Measurements from ENCODE around the gene TPRG1L. TPM values are rescaled to one million over a fixed set of nuclear protein-coding genes. Genes with fewer than 3 reads are reported as not detected.
A peak's percentile ranks its signal among the peaks of the same experiment; 100 is the strongest.

Gene TPRG1L
- total RNA-seq, 2 donors from 2014 or later, result 8.9 to 10.4 TPM

DNA sequence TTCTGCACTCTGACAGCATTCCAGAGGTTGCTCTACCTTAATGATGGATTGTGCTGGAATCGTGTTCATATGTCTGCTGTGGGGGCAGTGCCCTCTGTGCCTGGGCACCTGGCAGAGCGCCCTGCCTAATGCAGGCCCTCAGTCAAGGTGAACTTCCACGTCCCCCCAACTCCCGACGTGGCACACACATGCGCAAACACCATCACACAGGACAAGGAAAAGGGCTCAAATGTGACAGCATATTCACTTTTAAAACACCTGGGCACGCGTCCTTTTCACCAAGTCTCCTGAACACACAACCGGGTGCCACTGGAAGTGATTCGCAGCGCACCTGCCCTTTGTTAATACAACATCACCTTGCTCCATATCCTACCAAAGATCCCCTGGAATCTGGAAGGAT, 11.7 kb downstream of the TPRG1L start:
- Mint-ChIP-seq H3K9me3 (no peaks in the 10 kb centered on the region), H3K36me3 (ENCODE audit: low read depth) (peaks cover 69% of the 10 kb centered on the region), H3K27ac (no peak overlapping the region), H3K27me3 (no peaks in the 10 kb centered on the region), H3K4me3 (no peak overlapping the region), H3K4me1 (no peaks in the 10 kb centered on the region)
- no peak for ATAC-seq (replicated peaks)

DNA sequence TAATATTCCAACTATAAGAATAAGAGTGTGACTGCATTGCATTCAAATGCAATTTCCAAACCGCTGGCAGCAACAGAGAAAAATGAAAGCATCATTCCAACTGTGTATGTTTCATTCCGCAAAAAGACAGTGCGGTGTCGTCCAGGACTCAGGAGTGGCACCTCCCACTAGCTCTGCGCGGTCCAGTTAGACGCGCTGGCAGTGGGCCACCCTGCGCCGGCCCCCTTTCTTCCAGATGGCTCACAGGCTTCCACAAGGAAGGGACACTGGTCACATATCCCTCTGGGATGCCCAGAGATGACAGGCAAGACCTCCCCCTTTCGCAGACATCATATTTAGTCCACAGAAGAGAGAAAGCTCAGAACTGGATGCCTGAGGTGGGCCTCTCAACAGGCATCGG, 13.2 kb downstream of the TPRG1L start:
- H3K36me3 Mint-ChIP-seq (ENCODE audit: low read depth), result peaks cover 78% of the 10 kb centered on the region
- H3K4me3 Mint-ChIP-seq, result no peak overlapping the region
- no peaks in the 10 kb centered on the region for H3K4me1 Mint-ChIP-seq
- no peaks in the 10 kb centered on the region for H3K9me3 Mint-ChIP-seq
- no peak for ATAC-seq (replicated peaks)
- H3K27ac Mint-ChIP-seq, result no peak overlapping the region
- no peaks in the 10 kb centered on the region for H3K27me3 Mint-ChIP-seq

DNA sequence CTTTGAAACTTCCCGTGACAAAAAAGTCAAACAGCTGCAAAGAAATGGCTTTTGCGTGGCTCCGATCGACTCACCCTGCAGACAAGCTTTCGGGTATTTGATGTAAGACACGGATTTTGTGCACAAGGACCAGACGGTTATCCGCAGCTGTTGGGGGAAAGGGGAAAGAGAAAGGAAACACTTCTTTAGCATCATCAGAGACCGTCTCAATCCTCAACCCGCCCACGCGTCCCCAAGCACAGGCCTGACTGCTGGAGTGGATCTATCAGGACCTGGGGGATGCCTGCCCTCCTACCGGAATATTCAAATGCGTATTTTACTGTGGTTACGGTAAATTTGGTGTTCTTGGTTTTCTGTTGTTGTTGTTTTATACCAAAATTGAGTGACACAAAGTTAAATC, 13.9 kb downstream of the TPRG1L start:
- no peak overlapping the region for H3K4me3 Mint-ChIP-seq
- no peaks in the 10 kb centered on the region for H3K4me1 Mint-ChIP-seq
- no peak for ATAC-seq (replicated peaks)
- H3K36me3 Mint-ChIP-seq (ENCODE audit: low read depth), result peaks cover 74% of the 10 kb centered on the region
- no peaks in the 10 kb centered on the region for H3K9me3 Mint-ChIP-seq
- no peaks in the 10 kb centered on the region for H3K27me3 Mint-ChIP-seq
- no peak overlapping the region for H3K27ac Mint-ChIP-seq

DNA sequence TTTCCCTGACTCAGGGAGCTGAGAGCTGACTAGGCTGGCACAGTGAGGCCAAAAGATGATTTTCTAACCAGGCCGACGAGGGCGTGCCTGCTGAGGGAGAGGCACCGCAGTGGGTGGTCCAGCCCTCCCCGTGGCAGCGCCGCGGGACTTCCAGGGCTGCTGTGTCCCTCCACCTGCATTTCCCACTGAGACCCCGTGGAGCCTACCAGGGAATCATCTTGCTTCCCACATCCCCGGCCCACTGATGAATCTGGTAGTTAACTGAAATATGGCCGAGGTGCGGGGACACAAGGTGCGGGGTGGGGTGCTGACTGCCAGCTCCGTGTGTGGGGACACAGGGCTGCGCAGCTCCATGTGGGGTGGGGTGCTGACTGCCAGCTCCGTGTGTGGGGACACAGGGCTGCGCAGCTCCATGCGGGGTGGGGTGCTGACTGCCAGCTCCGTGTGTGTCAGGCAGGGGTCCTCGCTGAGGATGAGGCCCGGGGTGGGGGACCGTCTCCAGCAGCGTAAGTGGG, 14.6 kb downstream of the TPRG1L start:
- H3K4me3 Mint-ChIP-seq, result no peak overlapping the region
- no peak overlapping the region for H3K27ac Mint-ChIP-seq
- H3K4me1 Mint-ChIP-seq, result no peaks in the 10 kb centered on the region
- no peaks in the 10 kb centered on the region for H3K9me3 Mint-ChIP-seq
- no peak for ATAC-seq (replicated peaks)
- no peaks in the 10 kb centered on the region for H3K27me3 Mint-ChIP-seq
- peaks cover 71% of the 10 kb centered on the region for H3K36me3 Mint-ChIP-seq (ENCODE audit: low read depth)

DNA sequence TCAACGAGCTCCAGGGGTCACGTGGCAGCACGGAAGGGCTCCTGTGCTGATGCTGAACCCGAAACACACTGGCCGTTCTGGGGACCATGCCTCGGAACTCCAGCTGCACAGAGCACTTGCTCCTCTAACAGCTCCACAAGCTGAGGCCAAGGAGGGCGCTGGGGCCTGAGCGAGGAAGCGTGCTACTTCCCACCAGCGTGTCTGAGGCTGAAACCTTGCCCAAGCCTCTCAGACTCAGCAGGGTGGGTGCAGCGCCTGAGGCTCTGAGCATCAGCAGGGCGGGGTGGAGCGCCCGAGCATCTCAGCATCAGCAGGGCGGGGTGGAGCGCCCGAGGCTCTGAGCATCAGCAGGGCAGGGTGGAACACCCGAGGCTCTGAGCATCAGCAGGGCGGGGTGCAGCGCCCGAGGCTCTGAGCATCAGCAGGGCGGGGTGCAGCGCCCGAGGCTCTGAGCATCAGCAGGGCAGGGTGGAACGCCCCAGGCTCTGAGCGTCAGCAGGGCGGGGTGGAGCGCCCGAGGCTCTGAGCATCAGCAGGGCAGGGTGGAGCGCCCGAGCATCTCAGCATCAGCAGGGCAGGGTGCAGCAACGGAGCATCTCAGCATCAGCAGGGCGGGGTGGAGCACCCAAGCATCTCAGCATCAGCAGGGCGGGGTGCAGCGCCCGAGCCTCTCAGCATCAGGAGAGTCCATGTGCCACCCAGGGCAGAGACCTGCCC, 15.5 kb downstream of the TPRG1L start:
- H3K36me3 Mint-ChIP-seq (ENCODE audit: low read depth), result peaks cover 71% of the 10 kb centered on the region

DNA sequence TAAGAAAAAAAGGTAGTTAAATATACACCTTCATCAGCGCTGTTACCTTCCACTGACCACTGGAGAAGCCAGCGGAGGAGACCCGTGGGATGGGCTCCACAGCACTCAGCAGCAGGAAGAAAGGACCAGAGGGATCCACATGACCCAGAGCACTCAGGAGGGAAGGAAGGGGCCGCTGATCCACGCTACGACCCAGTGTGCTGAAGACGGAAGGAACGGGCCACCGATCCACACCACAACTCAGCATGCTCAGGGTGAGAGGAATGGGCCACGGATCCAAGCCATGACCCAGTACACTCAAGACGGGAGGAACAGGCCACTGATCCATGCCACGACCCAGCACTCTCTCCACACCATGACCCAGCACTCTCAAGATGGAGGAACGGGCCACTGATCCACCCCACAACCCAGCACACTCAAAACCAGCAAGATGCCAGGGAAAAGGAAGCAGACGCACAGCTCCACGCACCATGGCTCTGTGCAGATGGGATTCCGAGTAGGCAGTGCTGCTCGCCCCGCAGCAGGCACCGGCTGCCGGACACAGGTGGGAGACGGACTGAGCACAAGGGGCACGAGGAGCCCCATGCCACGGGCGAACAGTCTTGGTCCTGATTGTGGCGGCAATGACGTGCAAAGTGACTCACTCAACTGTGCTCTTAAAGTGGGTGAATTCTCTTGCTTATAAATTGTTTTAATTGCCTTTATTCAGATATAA, 16.4 kb downstream of the TPRG1L start:
- no peaks in the 10 kb centered on the region for H3K4me1 Mint-ChIP-seq
- no peak overlapping the region for H3K4me3 Mint-ChIP-seq
- H3K27ac Mint-ChIP-seq, result no peak overlapping the region
- ATAC-seq (replicated peaks), result no peak
- H3K27me3 Mint-ChIP-seq, result no peaks in the 10 kb centered on the region
- no peaks in the 10 kb centered on the region for H3K9me3 Mint-ChIP-seq
- H3K36me3 Mint-ChIP-seq (ENCODE audit: low read depth), result peaks cover 70% of the 10 kb centered on the region

More for the DNA sequence above, 15.5 kb downstream of the TPRG1L start:
- H3K9me3 Mint-ChIP-seq, result no peaks in the 10 kb centered on the region
- no peak overlapping the region for H3K4me3 Mint-ChIP-seq
- no peak for ATAC-seq (replicated peaks)
- no peaks in the 10 kb centered on the region for H3K4me1 Mint-ChIP-seq
- no peaks in the 10 kb centered on the region for H3K27me3 Mint-ChIP-seq
- no peak overlapping the region for H3K27ac Mint-ChIP-seq

DNA sequence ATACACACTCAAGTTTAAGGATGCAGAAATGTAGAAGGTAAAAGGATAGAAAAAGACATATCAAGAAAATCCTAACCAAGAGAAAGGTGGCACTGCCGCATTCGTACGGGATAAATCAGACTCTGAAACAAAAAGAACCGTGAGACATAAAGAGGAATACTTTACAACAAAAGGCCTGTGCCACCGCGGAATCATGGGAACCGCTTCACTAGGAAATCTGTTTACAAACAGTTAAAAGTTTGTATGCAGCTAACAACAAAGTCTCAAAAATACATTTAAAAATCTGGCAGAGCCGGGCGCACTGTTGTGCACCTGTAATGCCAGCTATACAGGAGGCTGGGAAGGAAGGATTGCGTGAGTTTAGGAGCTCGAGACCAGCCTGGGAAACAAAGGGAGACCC, 17.0 kb downstream of the TPRG1L start:
- H3K4me1 Mint-ChIP-seq, result no peaks in the 10 kb centered on the region
- H3K27me3 Mint-ChIP-seq, result no peaks in the 10 kb centered on the region
- no peak overlapping the region for H3K27ac Mint-ChIP-seq
- H3K36me3 Mint-ChIP-seq (ENCODE audit: low read depth), result peaks cover 70% of the 10 kb centered on the region
- ATAC-seq (replicated peaks), result no peak
- H3K9me3 Mint-ChIP-seq, result no peaks in the 10 kb centered on the region
- no peak overlapping the region for H3K4me3 Mint-ChIP-seq

DNA sequence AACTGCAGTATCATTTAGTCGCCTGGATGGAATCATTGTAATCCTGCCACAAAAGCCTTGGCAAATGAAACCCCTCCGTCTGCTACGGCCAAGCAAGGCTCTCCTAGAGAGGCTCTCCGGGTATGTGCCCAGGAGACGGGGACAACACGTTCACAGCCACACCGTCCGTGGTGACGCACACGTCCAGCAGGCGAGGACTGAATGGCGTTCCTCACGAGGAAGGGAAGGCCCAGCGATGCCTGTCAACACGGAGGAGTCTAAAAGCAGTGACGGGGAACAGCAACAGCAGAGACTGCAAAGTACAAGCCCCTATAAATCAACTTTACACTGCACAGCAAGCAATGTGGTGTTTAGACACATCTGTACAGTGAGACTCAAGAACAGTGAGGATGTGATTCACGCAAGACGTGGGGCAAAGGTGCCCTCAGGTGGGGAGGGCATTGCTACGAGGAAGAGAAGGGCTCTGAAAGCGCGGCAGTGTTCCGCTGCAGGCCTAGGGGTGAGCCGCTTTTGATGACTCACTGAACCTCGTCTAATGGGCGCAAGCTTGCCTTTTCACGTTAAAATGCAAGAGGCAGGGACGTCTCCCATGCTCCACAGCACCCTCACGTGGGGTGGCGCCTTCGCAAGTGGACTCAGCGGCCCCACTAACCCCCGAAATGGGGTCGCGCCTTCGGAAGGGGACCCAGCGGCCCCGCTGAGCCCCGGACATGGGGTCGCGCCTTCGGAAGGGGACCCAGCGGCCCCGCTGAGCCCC, 18.3 kb downstream of the TPRG1L start:
- no peaks in the 10 kb centered on the region for H3K27me3 Mint-ChIP-seq
- H3K36me3 Mint-ChIP-seq (ENCODE audit: low read depth), result peaks cover 70% of the 10 kb centered on the region
- H3K4me1 Mint-ChIP-seq, result peaks cover 5% of the 10 kb centered on the region
- no peak overlapping the region for H3K4me3 Mint-ChIP-seq
- ATAC-seq (replicated peaks), result no peak
- no peaks in the 10 kb centered on the region for H3K9me3 Mint-ChIP-seq
- no peak overlapping the region for H3K27ac Mint-ChIP-seq

DNA sequence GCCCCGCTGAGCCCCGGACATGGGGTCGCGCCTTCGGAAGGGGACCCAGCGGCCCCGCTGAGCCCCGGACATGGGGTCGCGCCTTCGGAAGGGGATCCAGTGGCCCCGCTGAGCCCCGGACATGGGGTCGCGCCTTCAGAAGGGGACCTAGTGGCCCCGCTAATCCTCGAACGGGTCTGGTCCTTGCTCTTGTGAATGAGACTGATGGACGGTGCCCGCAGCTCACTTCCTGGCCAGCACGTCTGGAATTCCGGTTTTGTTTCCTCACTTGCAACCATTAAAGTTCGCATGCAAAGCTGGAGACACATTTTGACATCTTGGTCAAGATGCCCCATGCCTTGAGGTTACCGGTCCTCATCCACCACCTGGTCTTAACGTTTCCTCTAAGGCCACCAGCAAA, 19.5 kb downstream of the TPRG1L start:
- H3K27me3 Mint-ChIP-seq, result no peaks in the 10 kb centered on the region
- H3K36me3 Mint-ChIP-seq (ENCODE audit: low read depth), result peaks cover 63% of the 10 kb centered on the region
- ATAC-seq (replicated peaks), result no peak
- H3K4me3 Mint-ChIP-seq, result no peak overlapping the region
- no peaks in the 10 kb centered on the region for H3K9me3 Mint-ChIP-seq
- no peak overlapping the region for H3K27ac Mint-ChIP-seq
- peaks cover 9% of the 10 kb centered on the region for H3K4me1 Mint-ChIP-seq

DNA sequence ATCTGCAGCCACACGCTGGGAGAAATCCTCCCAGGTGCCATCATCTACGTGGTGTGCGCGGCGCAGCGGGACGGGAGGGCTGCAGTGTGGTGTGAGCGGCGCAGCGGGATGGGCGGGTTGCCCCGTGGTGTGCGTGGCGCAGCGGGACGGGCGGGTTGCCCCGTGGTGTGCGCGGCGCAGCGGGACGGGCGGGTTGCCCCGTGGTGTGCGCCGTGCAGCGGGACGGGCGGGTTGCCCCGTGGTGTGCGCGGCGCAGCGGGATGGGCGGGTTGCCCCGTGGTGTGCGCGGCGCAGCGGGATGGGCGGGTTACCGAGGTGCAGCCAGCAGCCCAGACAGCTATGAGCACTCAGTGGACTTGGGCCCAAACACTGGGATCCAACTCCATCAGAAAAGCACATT, 20.4 kb downstream of the TPRG1L start:
- no peaks in the 10 kb centered on the region for H3K9me3 Mint-ChIP-seq

DNA sequence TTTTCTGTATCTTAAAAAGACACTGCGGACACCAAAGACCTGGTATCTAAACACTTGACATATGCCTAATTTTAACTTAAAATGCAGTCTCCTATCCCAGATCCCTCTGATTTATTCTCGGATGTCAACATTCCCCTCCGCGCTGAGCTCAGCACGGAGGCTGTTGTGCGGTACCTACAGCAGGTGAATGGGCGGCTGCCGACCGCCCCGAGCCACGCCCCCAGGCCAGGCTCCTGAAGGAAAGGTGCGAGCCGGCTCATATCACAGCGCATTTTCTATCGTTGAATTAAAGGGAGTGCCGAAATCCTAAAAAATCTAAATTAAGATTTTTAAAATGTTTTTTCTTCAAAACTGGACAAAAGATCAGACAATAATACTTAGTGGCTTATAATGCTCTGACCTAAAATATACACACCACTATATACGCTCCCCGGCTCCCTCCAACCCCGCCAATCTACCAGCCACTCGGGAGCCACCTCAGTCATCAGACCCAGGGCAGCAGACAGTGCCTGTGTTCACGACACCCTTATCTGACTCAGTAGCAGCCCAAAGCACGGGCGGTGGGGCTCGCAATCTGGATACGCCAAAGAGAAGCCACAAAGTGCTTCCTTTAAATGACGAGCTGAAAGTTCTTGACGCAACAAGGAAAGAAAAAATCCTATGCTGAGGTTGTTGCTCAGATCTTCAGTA, 21.0 kb downstream of the TPRG1L start:
- ATAC-seq (replicated peaks), result no peak
- no peaks in the 10 kb centered on the region for H3K9me3 Mint-ChIP-seq
- peaks cover 61% of the 10 kb centered on the region for H3K36me3 Mint-ChIP-seq (ENCODE audit: low read depth)
- peaks cover 9% of the 10 kb centered on the region for H3K4me1 Mint-ChIP-seq
- no peak overlapping the region for H3K27ac Mint-ChIP-seq
- H3K4me3 Mint-ChIP-seq, result no peak overlapping the region
- H3K27me3 Mint-ChIP-seq, result no peaks in the 10 kb centered on the region

More for the DNA sequence above, 20.4 kb downstream of the TPRG1L start:
- ATAC-seq (replicated peaks), result no peak
- peaks cover 63% of the 10 kb centered on the region for H3K36me3 Mint-ChIP-seq (ENCODE audit: low read depth)
- no peak overlapping the region for H3K4me3 Mint-ChIP-seq
- H3K27me3 Mint-ChIP-seq, result no peaks in the 10 kb centered on the region
- no peak overlapping the region for H3K27ac Mint-ChIP-seq
- H3K4me1 Mint-ChIP-seq, result peaks cover 9% of the 10 kb centered on the region

DNA sequence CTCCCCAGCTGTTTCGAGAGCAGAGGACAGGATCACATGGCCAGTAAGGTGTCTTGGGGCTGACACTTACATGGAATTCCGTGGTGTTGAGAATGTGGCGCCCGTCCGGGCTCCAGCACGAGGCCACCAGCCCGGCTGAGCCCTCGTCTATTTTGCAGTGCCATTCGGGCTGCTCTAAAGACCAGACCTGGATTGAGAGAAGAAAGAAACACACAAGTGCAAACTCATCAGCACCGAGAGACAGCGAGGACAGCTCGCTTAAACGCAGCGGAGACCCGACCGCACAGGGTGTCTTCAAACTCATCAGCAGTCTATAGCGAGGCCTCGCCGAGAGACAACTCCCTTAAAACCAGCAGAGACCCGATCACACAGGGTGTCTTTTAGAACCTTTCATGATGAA, 21.8 kb downstream of the TPRG1L start:
- Mint-ChIP-seq H3K36me3 (ENCODE audit: low read depth) (peaks cover 53% of the 10 kb centered on the region), H3K4me3 (no peak overlapping the region), H3K27ac (no peak overlapping the region), H3K9me3 (no peaks in the 10 kb centered on the region), H3K4me1 (peaks cover 9% of the 10 kb centered on the region), H3K27me3 (no peaks in the 10 kb centered on the region)
- ATAC-seq (replicated peaks), result no peak

DNA sequence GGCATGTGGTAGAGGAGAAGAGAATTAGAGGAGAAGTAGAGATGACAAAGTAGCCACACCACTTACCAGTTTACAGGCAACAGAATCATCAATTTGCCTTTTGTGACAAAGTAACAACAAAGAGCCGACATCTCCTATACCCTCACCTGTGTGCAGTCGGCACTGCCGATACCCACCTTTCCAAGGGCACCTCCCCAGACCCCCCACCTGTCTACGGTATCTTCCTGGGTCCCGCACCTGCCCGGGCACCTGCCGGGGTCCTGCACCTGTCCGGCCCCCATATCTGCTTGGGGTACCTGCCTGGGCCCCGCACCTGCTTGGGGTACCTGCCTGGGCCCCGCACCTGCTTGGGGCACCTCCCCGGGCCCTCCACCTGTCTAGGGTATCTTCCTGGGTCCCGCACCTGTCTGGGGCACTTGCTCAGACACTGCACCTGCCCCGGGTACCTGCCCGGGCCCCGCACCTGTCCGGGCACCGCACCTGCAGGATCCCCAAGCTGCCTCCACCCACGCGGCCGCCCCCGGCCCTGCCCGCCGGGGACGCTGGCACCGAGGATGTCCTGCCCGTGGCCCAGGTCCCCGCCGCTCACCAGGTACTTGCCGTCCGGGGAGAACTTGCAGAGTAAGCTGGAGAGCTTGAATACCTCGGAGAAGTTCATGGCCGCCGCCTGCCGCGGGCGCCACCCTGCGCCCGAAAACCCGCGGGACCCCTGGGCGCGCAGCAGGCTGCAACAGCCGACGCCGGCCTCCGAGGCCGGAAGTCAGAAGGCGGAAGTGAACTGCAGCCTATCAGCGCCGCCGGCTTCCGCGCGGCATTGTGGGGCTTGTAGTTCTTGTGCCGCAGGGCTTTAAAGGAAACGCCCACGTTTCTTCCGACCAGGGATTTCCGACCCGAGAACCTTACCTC, 24.8 kb downstream of the TPRG1L start, which contains the start of gene WRAP73:
Gene WRAP73 (minus strand): TSS at position 762 of the 906 bp plus-strand sequence. CDS start 104 bp downstream, at position 658.
- ATAC-seq (replicated peaks), result peak; percentile 96
- H3K27me3 Mint-ChIP-seq, result peaks cover 16% of the 10 kb centered on the region
- peak within 1 kb of the TSS; percentile 76 for H3K4me3 Mint-ChIP-seq
- H3K9me3 Mint-ChIP-seq, result no peaks in the 10 kb centered on the region
- peaks cover 9% of the 10 kb centered on the region for H3K4me1 Mint-ChIP-seq
- H3K27ac Mint-ChIP-seq, result no peak within 1 kb of the TSS
- peaks cover 37% of the 10 kb centered on the region for H3K36me3 Mint-ChIP-seq (ENCODE audit: low read depth)

Measured in activated T-helper 17 cell treated with anti-CD3 and anti-CD28 coated beads, Interleukin-2, amount 50 U/mL, for 72 hours (primary cell).